ENCODE results near the gene ZP1.

The ZP1 gene

DNA sequence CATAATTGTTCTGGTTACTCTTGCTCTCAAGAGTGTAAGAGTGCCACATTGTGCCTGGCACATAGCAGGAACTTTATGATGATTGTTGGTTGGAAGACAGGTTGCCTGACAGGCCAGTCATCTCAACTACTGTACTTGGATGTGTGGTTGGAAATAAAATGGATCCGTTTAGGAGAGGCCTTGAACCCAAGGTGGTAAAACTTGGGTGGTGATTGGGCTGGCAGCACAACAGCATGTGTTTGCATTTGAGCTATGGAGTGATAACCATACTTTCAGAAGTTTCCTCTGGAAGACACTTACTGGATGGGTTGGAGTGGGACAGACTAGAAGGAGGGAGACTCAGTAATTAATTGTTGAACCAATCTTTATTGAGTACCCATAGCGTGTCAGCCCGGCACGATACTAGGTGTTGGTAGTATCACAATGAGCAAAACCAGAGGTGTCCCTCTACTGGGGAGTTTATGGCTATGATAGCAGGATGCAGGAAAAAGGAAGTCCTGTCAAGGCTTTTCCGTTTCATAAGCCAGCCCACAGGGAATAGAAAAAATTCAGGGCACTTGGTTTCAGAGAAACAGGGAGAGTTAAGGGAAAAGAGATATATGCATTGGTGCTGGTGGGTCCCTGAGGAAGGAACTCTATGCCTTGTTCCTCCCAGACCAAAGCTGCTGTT is 43.5 kb downstream of the ZP1 start:
- no peak for DNase-seq

DNA sequence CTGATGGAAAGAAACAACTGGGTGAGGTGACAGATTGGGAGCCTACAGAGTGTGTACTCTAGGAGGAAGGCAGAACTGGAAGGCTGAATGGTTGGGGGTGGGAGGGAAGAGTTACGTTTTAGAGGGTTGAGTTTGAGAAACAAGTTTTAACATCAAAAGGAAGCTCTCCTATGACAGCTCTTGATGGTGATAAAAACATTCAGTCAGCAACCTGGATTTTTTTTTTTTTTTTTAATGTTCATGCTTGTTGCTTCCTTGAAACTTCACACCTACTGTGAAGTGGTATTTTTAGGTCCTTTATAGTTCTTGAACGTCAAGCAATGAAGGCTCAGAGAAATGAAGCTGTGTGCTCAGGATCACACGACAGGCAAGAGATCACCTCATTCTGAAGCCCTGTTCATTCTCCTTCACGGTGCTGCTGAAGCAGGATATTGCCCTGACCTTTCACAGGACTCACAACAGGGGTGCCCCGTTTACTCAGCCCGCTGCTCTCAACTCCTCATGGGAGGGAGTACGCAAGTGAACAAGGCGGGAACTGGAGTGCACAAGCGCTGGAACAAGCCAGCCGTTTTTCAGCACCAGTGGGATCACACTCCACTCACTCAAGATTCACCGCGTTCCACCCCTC is 45.0 kb downstream of the ZP1 start:
- DNase-seq: no peak

DNA sequence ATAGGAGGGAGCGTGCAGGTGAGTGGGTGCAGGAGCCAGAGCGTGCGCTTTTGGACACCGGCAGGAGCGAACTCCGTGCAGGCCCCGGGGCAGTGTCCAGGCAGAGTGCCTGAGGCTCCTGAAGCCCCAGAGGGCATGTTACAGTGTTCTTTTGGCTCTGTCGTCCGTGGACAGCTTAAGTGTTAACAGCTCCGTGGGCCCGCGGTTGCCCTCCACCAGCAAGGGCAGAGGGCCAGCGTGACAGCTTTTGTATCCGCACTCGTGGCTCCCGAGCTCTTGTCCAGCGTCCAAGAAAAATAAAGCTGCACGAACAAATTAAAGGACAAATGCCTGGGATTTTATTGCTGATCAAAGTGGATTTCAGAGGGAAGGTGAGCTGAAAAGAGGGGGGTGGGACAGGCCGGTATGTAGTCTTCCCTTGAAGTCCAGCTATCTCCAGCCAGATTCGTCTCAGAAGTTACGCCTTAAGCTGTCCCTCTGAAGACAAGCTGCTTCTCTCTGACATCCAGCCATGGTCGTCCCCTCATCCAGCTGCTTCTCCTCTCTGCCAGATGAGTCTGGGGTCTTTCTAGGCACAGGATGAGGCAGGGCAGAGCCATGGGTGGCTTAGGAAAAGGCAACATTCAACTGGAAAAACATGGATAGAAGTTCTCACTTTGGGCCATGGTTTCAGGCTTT is 45.6 kb downstream of the ZP1 start:
- DNase-seq: no peak

DNA sequence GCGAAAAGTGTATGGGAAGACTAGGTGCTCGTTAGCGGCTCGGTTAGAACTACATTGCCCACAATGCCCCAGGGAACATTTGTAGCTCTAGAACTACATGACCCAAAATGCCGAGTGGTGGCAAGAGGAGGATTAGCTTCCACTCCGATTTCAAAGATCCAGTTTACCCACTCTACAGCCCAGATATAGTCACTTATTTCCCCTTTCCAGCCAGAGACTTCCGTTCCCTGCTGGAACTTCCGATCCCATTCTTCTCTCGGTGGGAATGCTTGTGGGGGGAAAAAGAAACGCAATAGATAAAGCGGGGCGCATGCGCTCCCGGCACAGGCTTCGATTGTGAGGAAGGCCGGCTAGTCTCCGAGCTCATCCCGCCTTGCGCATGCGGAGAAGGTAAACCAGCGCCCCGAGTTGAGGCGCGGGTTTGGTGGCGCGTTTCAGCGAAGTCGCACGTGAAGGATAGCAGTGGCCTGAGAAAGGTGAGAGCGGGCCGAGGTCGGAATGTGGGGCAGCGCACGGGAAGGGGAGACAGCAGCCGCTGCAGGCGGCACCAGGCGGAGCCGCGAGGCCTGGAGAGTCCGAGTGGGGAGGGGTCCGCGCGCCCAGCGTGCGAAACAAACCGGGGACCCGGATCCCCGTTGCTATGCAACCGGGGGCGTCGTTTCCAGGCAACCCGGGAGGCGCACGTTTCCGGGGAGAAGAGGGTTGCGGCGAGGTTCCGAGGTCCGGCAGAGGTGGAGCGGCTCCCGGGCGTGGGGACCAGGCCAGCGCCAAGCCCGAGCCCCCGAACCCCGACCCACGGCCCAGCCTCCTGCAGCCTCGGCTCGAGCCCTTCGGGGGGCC is 46.7 kb downstream of the ZP1 start, which contains the start of gene TMEM109:
Gene TMEM109 (plus strand): TSS at position 366 of the 840 bp plus-strand sequence. CDS start 5,536 bp downstream, outside the sequence.
- peak; percentile 89 for DNase-seq

DNA sequence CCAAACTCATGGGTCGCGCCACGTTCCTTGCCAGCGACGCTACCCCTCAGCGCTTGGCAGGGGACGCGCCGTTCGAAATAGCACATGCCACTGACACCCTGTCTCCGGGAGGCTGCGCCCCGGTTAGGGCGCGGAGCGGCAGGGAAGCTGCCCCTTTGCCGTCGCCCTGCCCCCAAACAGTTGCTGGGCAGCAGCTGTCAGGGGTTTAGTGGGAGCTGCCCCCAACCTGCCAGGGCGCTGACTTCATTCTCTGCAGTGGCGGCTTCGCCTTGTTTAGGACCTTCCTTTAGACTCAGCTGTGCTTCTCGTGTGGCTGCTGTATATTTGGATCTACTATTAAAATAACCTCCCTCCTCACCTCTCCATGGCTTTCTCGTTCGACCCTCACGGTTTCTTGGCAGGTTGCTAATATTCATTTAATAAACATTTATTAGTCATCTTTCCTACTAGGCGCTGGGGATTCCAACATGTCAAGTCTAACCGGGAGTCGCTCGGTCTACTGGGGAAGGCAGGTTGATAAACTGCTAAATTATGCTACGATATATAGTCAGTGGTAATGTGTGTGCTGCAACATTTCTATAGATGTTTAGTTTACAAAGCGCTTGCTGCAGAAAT is 47.4 kb downstream of the ZP1 start:
- DNase-seq: no peak

DNA sequence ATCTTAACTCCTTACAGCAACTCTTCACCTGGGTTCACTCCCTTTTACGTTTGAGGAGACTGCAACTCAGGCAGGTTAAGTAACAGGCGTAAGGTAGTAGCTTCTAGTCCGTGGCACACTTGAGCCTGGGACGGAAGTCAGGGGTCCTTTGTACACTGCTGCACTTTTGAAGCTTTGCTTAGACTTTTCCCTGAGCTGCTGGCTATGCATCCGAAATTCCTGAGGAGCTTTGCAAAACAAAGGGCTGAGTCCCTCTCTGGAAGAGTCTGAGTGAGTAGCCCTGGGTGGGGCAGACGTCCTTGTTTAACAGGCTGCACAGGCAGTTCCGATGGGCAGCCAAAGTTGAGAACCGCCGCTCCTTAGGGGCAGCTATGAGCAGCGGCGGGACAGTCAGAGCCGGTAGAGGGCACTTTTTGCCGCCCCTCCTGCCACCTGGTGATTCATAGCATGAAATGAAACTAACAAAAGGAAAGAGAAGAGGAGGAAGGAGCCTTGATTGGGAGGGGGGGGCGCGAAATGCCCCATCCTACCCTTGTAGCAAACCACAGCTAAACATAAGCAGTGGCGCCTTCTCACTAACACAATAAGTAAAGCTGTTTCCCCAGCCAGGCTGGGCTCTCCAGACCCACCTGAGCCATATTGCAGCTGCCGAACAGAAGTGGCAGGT is 48.0 kb downstream of the ZP1 start:
- peak; percentile 73 for DNase-seq

DNA sequence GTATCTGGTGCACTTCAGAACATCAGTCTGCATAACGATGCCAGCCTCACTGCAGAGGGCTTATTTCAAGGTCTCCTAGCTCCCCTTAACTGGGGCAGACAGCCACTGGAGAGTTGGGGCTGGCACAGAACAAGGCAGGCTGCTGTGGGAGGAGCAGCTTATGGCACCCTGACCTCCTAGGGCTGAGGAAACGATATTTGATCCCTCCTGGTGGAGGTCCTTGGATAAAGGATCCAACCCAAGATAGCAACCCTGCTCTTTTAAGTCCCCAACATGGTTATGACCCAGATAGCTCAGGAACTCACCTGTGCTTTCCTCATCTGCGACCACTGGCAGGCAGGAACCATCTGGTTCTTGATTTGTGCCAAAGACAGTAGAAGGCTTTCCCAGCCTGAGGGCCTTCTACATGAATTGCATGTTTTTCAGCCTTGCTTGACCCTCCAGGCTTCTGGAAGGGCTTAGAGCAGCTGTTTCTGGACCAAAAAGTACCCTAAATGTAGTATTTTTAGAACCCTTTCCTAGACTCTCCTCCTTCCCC is 49.4 kb downstream of the ZP1 start:
- DNase-seq: no peak

DNA sequence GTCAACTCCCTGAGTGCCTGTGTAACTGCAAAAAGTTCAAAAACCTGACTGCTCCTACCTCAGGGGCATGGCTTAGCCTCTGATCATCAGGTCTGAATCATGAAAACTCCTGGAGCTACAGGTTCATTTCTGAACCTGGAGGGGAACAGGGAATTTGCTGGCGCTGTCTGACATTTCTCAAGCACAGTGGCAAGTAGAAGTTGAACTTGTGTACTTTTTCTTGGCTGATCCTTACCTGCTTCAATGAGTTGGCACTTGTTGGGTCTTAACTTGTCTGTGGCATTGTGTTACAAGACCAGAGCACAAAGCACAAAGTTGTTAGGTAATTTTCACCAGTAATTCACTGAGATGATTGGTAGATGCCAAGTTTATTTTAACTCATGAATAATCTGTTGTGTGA is 49.9 kb downstream of the ZP1 start:
- DNase-seq: no peak

DNA sequence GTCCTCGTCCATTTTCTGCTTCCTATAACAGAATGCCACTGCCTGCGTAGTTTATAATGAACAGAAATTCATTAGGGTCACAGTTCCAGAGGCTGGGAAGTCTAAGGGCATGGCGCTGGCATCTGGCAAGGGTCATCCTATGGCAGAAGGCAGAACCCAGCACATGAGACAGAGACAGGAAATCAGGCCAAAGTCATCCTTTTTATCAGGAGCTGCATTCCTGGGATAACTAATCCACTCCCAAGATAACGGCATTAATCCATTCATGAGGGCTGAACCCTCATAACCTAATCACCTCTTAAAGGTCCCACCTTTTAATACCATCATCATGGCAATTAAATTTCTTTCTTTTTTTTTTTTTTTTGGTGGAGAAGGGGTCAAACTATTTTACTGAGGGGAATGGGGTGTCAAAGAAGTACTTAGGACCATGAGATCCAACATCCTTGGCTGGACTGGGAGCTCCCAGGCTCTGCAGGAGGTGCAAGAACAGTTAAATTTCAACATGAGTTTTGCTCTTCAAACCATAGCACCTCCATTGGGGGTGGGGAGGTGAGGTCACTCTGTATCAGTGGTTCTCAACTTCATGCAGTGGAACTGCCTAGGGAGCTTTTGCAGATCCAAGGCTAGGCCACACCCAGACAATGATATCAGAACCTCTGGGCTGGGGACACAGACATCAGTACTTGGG is 51.1 kb downstream of the ZP1 start:
- DNase-seq: no peak

DNA sequence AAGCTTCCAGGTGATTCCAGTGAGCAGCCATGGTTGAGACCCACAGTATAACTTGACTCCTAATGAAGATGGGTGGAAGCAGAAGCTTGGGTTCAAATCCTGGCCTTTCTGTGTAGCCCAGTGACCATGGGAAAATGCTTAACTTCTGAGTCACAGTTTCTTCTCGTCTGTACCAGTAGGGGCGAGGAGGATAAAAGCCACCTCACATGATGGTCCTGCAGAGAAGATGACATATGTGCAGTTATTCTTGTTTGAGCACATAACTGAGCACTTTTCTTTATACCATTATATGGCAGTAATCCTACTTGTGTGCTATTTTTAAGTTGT is 51.6 kb downstream of the ZP1 start:
- no peak for DNase-seq

DNA sequence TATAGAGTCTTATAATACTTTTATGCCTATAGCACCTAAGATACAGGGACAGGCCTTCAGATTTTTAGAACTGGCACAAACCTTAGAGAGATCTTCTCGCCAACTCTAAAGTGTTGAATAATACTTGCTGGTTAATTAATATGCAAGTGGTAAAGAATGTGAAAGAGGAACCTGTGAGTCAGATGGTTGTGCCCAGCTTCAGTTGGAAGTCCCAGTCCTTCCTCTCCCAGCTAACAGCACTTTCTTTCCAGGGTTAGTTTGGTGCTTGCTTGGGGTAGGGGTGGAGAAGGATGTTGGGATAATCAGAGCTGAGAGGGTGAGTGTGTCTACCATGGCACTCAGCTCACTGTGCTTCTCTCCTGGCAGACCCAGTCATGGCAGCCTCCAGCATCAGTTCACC is 52.0 kb downstream of the ZP1 start:
- DNase-seq: no peak

DNA sequence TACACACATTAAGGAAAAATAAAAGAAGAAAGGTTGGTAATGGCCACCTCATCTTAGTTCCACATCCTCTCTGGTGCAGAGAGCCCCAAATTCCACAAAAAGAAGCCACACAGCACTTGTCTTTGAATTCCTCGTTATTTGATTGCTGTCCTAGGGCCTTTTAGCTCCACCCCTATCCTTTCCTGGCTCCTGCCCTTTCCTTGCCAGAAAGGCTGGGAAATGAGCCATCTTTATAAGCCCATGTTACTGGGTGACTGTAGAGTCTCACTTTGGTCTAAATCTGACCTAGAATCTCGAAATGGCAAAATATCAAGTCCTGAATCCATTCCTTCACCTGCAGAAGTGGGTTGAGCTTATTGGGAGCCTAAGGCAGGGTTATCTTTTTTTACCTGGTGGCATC is 52.6 kb downstream of the ZP1 start:
- no peak for DNase-seq

DNA sequence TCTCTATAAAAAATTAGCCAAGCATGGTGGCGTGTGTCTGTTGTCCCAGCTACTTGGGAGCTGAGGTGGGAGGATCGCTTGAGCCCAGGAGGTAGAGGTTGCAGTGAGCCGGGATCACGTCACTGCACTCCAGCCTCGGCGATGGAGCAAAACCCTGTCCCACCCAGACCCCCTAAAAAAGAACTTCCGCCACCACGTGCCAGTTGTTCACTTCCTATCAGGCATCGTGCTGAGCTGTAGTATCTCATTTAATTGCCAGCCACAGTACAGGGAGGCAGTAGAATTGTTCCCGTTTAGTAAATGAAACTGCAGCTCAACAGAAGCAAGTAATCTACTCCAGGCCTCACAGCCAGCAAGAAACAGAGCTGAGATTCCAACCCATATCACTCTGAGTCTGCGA is 53.9 kb downstream of the ZP1 start:
- DNase-seq: no peak

DNA sequence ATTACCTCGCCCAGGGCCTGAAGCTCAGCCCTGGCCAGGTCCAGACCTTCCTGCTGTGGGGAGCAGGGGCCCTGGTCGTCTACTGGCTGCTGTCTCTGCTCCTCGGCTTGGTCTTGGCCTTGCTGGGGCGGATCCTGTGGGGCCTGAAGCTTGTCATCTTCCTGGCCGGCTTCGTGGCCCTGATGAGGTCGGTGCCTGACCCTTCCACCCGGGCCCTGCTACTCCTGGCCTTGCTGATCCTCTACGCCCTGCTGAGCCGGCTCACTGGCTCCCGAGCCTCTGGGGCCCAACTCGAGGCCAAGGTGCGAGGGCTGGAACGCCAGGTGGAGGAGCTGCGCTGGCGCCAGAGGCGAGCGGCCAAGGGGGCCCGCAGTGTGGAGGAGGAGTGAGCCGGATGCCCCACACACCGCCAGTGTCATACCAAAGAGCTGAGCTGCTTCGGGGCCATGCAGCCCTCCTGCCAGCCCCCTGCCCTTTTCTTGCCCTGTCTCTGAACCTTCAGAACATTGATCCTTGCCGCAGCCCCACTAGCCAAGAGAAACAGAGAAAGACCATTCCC is 54.5 kb downstream of the ZP1 start:
- no peak for DNase-seq

DNA sequence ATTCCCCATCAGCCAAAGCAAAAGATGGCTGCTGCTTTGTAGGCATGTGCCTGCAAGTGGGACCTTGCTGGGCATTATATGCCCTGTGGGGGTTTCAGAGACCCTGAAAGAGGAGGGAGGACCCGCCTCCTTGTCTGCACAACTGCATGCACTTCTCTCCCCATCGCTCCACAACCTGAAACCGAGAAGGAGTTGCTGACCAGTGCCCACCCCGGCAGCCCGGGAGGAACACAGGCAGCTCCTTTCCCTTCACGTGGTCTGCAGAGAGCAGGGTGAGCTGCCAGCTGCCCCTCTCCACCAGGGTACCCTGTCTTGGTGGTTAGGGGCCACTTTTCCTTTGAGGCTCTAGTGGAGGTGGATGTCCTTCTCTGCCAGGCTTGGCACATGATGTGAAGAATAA is 55.6 kb downstream of the ZP1 start:
- no peak for DNase-seq

DNA sequence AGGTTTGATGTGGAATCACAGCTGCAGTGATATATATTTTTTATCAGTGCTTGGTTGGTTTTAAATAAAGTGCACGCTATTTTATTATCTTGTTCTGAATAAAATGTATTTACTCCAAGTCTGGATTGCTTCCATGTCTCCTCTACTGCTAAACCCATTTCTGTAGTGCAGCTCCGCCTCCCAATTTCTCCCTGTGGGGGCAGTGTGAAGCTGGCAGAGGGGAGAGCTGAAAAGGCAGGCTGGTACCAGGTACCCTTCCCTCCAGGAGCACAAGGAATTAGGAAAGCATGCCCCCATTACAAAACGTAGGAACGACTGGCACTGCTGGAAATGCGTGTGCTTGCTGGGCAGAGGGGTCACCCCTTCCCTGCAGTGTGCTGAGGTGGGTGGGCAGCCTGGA is 56.0 kb downstream of the ZP1 start:
- DNase-seq: no peak

DNA sequence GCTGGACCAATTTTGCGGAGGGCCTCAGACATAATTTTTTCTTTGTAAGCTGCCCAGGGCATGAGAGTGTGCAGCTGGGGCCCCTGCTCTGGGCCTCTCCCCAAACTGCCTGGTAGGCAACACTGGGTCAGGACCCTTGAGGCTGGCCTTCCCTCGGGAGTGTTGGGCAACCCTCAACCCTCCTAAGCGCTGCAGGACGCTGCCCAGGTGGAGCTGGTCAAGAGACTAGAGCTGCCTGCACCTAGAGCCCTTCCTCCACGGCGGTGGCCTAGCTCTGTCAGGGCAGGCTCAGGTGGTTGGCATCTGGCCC is 56.4 kb downstream of the ZP1 start:
- DNase-seq: no peak

DNA sequence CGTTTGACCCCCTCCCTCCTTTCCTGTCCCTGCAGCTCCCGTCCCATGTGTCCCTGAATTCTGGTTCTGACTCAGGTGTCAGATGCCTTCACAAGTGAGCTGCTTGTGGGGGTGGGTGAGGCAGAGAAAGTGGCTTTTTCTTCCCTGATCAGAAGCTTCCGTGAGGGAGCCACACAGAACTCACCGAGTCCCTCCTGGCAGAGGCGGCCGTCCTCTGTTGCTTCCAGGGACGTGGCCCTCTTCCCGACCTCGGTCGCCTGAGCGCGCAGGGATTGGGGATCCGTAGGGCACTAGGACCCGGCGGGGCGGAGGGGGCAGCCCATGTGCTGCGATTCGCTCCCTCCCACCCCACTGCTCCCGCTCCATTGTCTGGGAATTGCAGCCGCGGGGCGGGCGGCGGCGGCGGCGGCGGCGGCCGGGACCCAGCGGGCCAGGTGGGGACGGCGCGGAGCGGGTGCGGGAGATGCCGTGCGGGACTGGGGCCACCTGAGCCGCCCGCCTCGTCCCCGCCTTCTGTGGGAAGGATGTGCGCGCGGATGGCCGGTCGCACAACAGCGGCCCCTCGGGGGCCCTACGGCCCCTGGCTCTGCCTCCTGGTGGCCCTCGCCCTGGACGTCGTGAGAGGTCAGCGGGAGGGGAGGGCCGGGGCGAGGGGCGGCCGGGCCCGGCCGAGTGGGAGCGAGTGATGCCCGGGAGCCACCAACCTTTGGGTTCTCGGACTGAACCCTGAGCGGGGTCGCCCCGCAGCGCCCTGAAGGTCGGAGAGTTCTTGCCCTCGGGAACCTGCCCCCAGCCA is 57.0 kb downstream of the ZP1 start, which contains the start of gene TMEM132A:
Gene TMEM132A (plus strand): TSS at position 351 of the 796 bp plus-strand sequence. CDS start 174 bp downstream, at position 525.
- DNase-seq: no peak
